Peyer's patch (tissue), 4 donors: ENCODE results near the gene NRTN. TPM values are rescaled to one million over a fixed set of nuclear protein-coding genes. Genes with fewer than 3 reads are reported as not detected.

Experiments used
- DNase-seq, 3 donors: peaks; one replicate each; pipeline ENCODE4 v3.0.0-alpha.2; 2017 to 2019
- H3K27ac ChIP-seq, 4 donors: fragments of 200-600 bp; sonication (generic); one replicate each; pipeline ENCODE4 v1.5.1; 2016 to 2019
- H3K27me3 ChIP-seq, 2 donors: fragments of 200-600 bp; sonication (generic); one replicate each; pipeline ENCODE4 v1.5.1; 2019
- H3K36me3 ChIP-seq, 3 donors: fragments of 200-600 bp; sonication (generic); one replicate each; pipeline ENCODE4 v1.5.1; 2016 to 2019
- H3K4me1 ChIP-seq, 4 donors: fragments of 200-600 bp; sonication (generic); one replicate each; pipeline ENCODE4 v1.5.1; 2016 to 2019
- H3K4me3 ChIP-seq, 4 donors: fragments of 200-600 bp; sonication (generic); 1 replicate in 3 of 4; 2 replicates in 1 of 4; pipeline ENCODE4 v1.5.1; 2016 to 2019; ENCODE audit warnings: mild to moderate bottlenecking in 1 of 4
- H3K9me3 ChIP-seq, 4 donors: fragments of 200-600 bp; sonication (generic); one replicate each; pipeline ENCODE4 v1.5.1; 2016 to 2019; ENCODE audit warnings: mild to moderate bottlenecking in 1 of 4
- POLR2A ChIP-seq, 2 donors: fragments of 450-650 bp; IDR thresholded peaks; one replicate each; pipeline ENCODE4 v1.5.1; 2017; ENCODE audit warnings: antibody characterized with exemption in 2 of 2, mild to moderate bottlenecking in 2 of 2, moderate library complexity in 2 of 2
- total RNA-seq, 4 donors: library from RNA; depleted of rRNA; stranded (reverse); fragments of >200 nt; gene quantifications; one replicate each; pipeline ENCODE4 v1.1.0, GENCODE V29; 2016
- TF ChIP-seq, protein P1 (sequence below), 6 experiments: fragments of 450-650 bp in 4 of 6; fragments of 200-600 bp in 2 of 6; sonication (generic) in 1 of 6; IDR thresholded peaks; one replicate each; pipeline ENCODE4 v1.5.1; 2017 to 2019; ENCODE audit warnings: antibody characterized with exemption in 6 of 6, mild to moderate bottlenecking in 3 of 6, moderate library complexity in 1 of 6

NRTN gene
- total RNA-seq, 4 donors from 2014 or later: 0.88 to 4.8 (median 3.5) TPM; not detected in 1

DNA sequence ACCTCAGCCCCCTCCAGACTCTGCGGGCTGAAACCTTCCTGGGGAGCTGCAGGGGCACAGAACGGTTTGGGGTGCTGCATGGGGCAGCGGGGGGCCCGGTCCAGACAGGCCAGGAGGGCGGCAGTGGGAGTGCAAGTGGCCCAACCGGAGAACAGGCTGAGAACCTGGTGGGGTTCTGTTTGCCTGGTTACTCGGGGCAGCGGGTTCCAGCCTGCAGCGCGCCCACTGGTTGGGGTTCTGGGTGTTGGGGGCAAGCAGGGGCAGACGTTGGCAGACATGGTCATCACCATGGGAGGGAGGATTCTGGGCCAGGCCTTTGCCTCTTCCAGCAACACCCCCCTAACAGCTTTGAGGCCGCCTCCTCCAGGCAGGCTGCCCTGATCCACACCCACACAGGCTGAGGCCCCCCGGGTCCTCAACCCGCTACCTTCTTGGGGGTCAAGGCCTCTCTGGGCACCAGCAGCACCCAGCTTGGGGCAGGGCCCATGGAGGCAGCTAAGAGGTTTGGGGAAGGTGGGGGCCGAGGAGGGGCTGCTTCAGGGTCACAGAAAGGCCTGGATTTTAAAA is 20.2 kb upstream of the NRTN start, which contains the start of gene PRR22:
PRR22 (minus strand) TSS at position 166 of the 567 bp plus-strand sequence; CDS start at position 80, 86 bp downstream.
- Histone ChIP-seq H3K4me1 (no peaks in the 10 kb centered on the region), H3K9me3 (no peaks in the 10 kb centered on the region), H3K27ac (no peak within 1 kb of the TSS), H3K27me3 (no peaks in the 10 kb centered on the region), H3K36me3 (peaks cover 0 to 63% (median 0%) of the 10 kb centered on the region in 3 donors), H3K4me3 (no peak within 1 kb of the TSS)
- TF ChIP-seq POLR2A (IDR thresholded peaks at IDR 0.05): no peak
- TF ChIP-seq, protein P1, sequence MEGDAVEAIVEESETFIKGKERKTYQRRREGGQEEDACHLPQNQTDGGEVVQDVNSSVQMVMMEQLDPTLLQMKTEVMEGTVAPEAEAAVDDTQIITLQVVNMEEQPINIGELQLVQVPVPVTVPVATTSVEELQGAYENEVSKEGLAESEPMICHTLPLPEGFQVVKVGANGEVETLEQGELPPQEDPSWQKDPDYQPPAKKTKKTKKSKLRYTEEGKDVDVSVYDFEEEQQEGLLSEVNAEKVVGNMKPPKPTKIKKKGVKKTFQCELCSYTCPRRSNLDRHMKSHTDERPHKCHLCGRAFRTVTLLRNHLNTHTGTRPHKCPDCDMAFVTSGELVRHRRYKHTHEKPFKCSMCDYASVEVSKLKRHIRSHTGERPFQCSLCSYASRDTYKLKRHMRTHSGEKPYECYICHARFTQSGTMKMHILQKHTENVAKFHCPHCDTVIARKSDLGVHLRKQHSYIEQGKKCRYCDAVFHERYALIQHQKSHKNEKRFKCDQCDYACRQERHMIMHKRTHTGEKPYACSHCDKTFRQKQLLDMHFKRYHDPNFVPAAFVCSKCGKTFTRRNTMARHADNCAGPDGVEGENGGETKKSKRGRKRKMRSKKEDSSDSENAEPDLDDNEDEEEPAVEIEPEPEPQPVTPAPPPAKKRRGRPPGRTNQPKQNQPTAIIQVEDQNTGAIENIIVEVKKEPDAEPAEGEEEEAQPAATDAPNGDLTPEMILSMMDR (IDR thresholded peaks at IDR 0.05): no peak
- no peak for DNase-seq

GRCh38 chr19:5785423-5785822 is 19.4 kb upstream of the NRTN start:
- TF ChIP-seq, protein P1 (IDR thresholded peaks at IDR 0.05): no peak
- TF ChIP-seq POLR2A (IDR thresholded peaks at IDR 0.05): no peak
- no peaks in the 10 kb centered on the region for H3K9me3 ChIP-seq
- peaks cover 0 to 67% (median 0%) of the 10 kb centered on the region in 3 donors for H3K36me3 ChIP-seq
- H3K4me1 ChIP-seq: peaks cover 0 to 7% (median 3%) of the 10 kb centered on the region in 4 donors
- no peak overlapping the region for H3K27ac ChIP-seq
- DNase-seq: no peak
- H3K27me3 ChIP-seq: no peaks in the 10 kb centered on the region
- H3K4me3 ChIP-seq: no peak overlapping the region

DNA sequence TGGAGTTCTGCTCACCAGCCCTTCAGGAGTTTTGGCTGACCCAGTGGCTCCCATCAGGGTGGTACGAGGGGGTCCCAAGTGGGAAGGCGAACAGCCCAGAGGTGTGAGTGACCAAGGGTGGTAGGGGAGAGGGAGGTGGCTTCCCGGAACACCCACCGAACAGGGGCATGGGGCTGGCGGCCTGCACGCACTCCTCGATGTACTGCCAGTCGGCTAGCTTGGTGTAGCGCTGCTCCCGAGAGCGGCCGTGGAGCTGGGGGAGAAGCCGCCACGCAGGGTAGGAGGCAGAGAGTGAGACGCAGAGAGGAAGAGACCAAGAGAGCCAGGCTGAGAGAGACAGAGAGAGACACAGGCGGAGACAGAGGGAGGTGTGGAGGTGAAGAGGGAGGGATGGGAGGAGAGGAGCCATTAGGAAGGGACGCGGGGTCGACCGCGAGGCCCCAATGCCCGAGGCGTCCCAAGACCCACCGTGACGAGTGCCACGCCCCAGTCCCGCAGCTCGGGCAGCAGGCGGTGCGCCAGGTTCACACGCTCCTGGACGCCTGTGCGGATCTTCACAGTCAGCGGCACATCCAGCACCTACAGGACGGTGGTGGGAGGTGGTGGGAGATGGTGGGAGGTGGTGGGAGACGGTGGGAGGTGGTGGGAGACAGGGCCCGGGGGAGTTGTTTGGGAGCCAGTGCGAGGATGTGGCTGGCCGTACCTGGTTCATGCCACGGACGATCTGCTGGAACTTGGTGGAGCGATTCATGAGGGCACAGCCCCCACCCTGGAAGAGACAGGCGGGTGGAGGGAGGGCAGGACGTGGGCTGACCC is 18.1 kb upstream of the NRTN start:
- Histone ChIP-seq H3K4me1 (peaks cover 0 to 7% (median 3%) of the 10 kb centered on the region in 4 donors), H3K27me3 (no peaks in the 10 kb centered on the region), H3K27ac (no peak overlapping the region), H3K9me3 (no peaks in the 10 kb centered on the region), H3K4me3 (no peak overlapping the region), H3K36me3 (peaks cover 0 to 67% (median 0%) of the 10 kb centered on the region in 3 donors)
- no peak for DNase-seq
- TF ChIP-seq, protein P1 (IDR thresholded peaks at IDR 0.05): no peak
- TF ChIP-seq POLR2A (IDR thresholded peaks at IDR 0.05): no peak

GRCh38 chr19:5787409-5788182 is 17.3 kb upstream of the NRTN start:
- Histone ChIP-seq H3K27me3 (no peaks in the 10 kb centered on the region), H3K4me3 (no peak overlapping the region), H3K27ac (no peak overlapping the region), H3K9me3 (no peaks in the 10 kb centered on the region), H3K4me1 (peaks cover 0 to 7% (median 3%) of the 10 kb centered on the region in 4 donors), H3K36me3 (peaks cover 0 to 67% (median 0%) of the 10 kb centered on the region in 3 donors)
- TF ChIP-seq POLR2A (IDR thresholded peaks at IDR 0.05): no peak
- TF ChIP-seq, protein P1 (IDR thresholded peaks at IDR 0.05): no peak
- DNase-seq: no peak

DNA sequence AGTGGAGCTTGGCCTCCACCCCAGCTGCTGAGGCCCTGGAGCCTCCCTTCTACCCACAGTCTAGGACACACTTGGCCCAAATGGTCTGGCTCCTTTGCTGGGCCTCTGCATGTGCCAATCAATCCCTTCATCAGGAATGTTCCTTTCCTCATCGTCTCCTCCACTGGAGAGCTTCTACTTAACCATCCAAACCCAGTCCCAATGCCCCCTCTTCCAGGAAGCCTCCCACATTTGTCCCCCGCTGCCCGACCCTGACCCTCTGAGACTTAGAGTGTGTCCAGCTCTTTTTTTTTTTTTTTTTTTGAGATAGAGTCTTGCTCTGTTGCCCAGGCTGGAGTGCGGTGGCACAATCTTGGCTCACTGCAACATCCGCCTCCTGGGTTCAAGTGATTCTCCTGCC is 16.4 kb upstream of the NRTN start:
- Histone ChIP-seq H3K27ac (no peak overlapping the region), H3K36me3 (peaks cover 0 to 65% (median 0%) of the 10 kb centered on the region in 3 donors), H3K4me1 (peaks cover 0 to 7% (median 3%) of the 10 kb centered on the region in 4 donors), H3K4me3 (no peak overlapping the region), H3K27me3 (no peaks in the 10 kb centered on the region), H3K9me3 (no peaks in the 10 kb centered on the region)
- TF ChIP-seq POLR2A (IDR thresholded peaks at IDR 0.05): no peak
- TF ChIP-seq, protein P1 (IDR thresholded peaks at IDR 0.05): no peak
- no peak for DNase-seq
